H54 (cell line): Measurements from ENCODE around the gene TCP11.

ENCODE experiments used
- DNase-seq: peaks from one replicate; pipeline ENCODE4 v3.0.0; 2011; ENCODE audit warnings: low spot score, mixed read lengths; ENCODE audit not compliant: insufficient read length
- FAIRE-seq: peaks from 3 replicates; lab custom pipeline; 2011; peaks lifted over from hg19 to GRCh38; lab: Jason Lieb, UNC
- POLR2A ChIP-seq: IDR thresholded peaks from 2 replicates; pipeline ENCODE4 v1.6.1; 2011; ENCODE audit warnings: low read depth, mild to moderate bottlenecking, low read length

The TCP11 gene

GRCh38 chr6:35082046-35082732 is 59.0 kb downstream of the TCP11 start:
- no peak for TF ChIP-seq POLR2A
- no peak for DNase-seq
- FAIRE-seq = no peak

- DNase-seq (no peak), FAIRE-seq (no peak)
- no peak for TF ChIP-seq POLR2A
Observed at GRCh38 chr6:35081426-35081851, 59.7 kb downstream of the TCP11 start.

- DNase-seq (no peak), FAIRE-seq (no peak)
- no peak for TF ChIP-seq POLR2A
Observed at GRCh38 chr6:35080821-35081425, 60.2 kb downstream of the TCP11 start.

- DNase-seq = no peak
- TF ChIP-seq POLR2A = no peak
- FAIRE-seq = no peak
Observed at GRCh38 chr6:35080016-35080680, 61.0 kb downstream of the TCP11 start.

- no peak for FAIRE-seq
- DNase-seq = no peak
- no peak for TF ChIP-seq POLR2A
Observed at GRCh38 chr6:35079311-35080000, 61.7 kb downstream of the TCP11 start.

- DNase-seq (no peak), FAIRE-seq (no peak)
- TF ChIP-seq POLR2A = no peak
Observed at GRCh38 chr6:35078896-35079295, 62.2 kb downstream of the TCP11 start.

GRCh38 chr6:35078226-35078850 is 62.8 kb downstream of the TCP11 start:
- no peak for FAIRE-seq
- DNase-seq = no peak
- no peak for TF ChIP-seq POLR2A

GRCh38 chr6:35077713-35078105 is 63.4 kb downstream of the TCP11 start:
- FAIRE-seq = no peak
- TF ChIP-seq POLR2A = no peak
- no peak for DNase-seq

- no peak for TF ChIP-seq POLR2A
- FAIRE-seq (no peak), DNase-seq (no peak)
Observed at GRCh38 chr6:35076997-35077712, 64.0 kb downstream of the TCP11 start.

GRCh38 chr6:35073766-35074471 is 67.2 kb downstream of the TCP11 start:
- FAIRE-seq = no peak
- TF ChIP-seq POLR2A = no peak
- no peak for DNase-seq

- DNase-seq (no peak), FAIRE-seq (no peak)
- no peak for TF ChIP-seq POLR2A
Observed at GRCh38 chr6:35073211-35073610, 67.9 kb downstream of the TCP11 start.

GRCh38 chr6:35072698-35073055 is 68.5 kb downstream of the TCP11 start:
- no peak for DNase-seq
- no peak for FAIRE-seq
- no peak for TF ChIP-seq POLR2A

- no peak for TF ChIP-seq POLR2A
- FAIRE-seq = no peak
- no peak for DNase-seq
Observed at GRCh38 chr6:35072051-35072697, 69.0 kb downstream of the TCP11 start.
